Activated CD4-positive, alpha-beta T cell treated with anti-CD3 and anti-CD28 coated beads, Interleukin-2, amount 50 U/mL, for 24 hours (primary cell): ENCODE measurements around the gene PSMB7.

Source experiments
- DNase-seq, 2 donors: peaks; one replicate each; pipeline ENCODE4 v3.0.0-alpha.2; 2020; ENCODE audit warnings: low read depth in 1 of 2, low spot score in 1 of 2

PSMB7 gene

DNA sequence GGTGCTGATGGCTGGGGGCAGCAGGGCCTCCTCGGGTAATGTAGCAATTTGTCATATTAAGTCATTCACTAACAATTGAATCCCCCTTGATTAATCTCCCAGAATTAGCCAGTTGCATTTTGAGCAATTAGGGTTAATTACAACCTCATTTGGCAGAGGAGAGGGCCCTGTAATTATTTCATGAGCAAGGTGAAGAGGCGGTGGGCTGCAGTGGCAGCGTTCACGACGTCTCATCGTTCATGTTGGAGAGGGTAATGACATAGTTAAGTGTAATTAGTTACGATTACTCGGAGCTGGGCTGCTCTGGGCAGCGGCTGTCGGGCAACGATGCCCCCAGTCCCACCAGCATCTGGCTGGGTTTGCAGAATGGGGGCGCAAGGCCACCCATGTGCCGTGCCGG is 111.5 kb downstream of the PSMB7 start:
- no peak for DNase-seq
